H1 (cell line): ENCODE results near the gene LIMS1.
"Not testable (repeated sequence)": the region's sequence is repeated elsewhere in the genome, so short reads cannot be mapped to it uniquely, and the experiment has no call there.

ENCODE experiments used
- CTCF ChIP-seq, 3 experiments: IDR thresholded peaks; 1 replicate in 2 of 3; 2 replicates in 1 of 3; pipeline versions ENCODE4 v1.5.1 to v1.6.1; 2011; ENCODE audit warnings: low read length in 3 of 3, mild to moderate bottlenecking in 3 of 3, inconsistent platforms in 2 of 3, low read depth in 1 of 3, moderate library complexity in 1 of 3; ENCODE audit not compliant: insufficient read depth in 1 of 3; ENCODE audit errors: control extremely low read depth in 1 of 3
- GABPA ChIP-seq: IDR thresholded peaks from 2 replicates; pipeline ENCODE4 v1.6.1; 2011; ENCODE audit warnings: mild to moderate bottlenecking, low read length, moderate library complexity, borderline replicate concordance; ENCODE audit not compliant: insufficient read depth
- JUND ChIP-seq: IDR thresholded peaks from 2 replicates; pipeline ENCODE4 v1.6.1; 2011; ENCODE audit warnings: mild to moderate bottlenecking, improper control_type of control experiment, low read length

GRCh38 chr2:108672200-108672805 lies 138.0 kb downstream of the LIMS1 start:
- TF ChIP-seq JUND; CTCF (IDR thresholded peaks at IDR 0.05; ENCODE audit: control extremely low read depth in 1 of 3, insufficient read depth in 1 of 3, low read depth in 1 of 3, low read length in 3 of 3); GABPA: not testable (repeated sequence)
